Subcutaneous adipose tissue (tissue), 4 donors: Measurements from ENCODE around the gene PAAF1. TPM values are rescaled to one million over a fixed set of nuclear protein-coding genes. Genes with fewer than 3 reads are reported as not detected.

ENCODE experiments used
- CTCF ChIP-seq: fragments of 450-650 bp; IDR thresholded peaks from one replicate; pipeline ENCODE4 v1.5.1; 2016; ENCODE audit warnings: low read depth, mild to moderate bottlenecking, control low read depth, antibody characterized with exemption, moderate library complexity
- total RNA-seq, 4 donors: library from RNA; depleted of rRNA; stranded (reverse); fragments of >200 nt; gene quantifications; one replicate each; pipeline ENCODE4 v1.1.0, GENCODE V29; 2016

PAAF1 gene, protein sequence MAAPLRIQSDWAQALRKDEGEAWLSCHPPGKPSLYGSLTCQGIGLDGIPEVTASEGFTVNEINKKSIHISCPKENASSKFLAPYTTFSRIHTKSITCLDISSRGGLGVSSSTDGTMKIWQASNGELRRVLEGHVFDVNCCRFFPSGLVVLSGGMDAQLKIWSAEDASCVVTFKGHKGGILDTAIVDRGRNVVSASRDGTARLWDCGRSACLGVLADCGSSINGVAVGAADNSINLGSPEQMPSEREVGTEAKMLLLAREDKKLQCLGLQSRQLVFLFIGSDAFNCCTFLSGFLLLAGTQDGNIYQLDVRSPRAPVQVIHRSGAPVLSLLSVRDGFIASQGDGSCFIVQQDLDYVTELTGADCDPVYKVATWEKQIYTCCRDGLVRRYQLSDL
- 10 to 100 TPM in 3 of 4 donors, 1 to 10 TPM in 1; 8.2 to 28.4 (median 20.6) TPM for total RNA-seq

DNA sequence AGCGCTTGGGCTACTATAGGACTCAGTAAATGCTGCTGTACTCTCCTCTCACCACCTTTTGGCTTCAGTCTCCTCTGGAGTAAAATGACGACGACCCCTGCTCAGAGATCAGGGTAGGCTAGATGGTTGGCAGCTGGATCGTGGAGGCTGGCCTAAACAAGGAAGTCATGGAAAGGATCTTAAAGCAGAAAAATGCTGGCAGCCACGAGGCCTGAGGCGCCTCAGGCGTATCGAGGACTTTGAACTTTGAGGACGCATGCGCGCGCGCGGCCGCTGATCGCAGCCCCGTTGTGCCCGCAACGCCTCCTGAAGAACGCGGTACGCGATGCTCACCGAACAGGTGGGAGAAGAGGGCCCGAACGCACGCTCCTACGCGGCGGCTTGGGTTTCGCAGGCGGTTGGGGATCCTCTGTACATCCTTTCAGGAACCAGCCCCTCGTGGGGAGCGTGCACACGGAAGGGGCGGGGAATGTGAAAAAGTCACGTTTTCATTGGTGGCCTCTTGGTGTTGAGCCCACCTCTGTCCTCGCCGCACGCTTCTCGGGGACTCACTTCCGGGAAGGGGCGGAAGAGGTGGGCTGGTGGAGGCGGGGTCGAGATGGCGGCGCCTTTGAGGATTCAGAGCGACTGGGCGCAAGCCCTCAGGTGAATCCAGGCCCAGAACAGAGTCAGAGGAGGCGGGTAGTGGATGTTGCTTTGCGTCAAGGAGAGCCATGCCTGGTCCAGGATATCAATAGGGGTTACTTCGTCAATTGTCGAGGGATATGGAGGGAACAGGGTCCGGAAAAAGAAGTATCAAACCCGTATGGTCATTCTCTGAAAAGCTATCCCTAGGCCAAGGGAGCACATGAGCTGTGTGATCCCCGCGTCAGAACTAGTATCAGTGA is at the start of gene PAAF1, which contains the start of gene COA4:
Gene PAAF1, plus strand, starts transcription at position 576 of the 887 bp plus-strand sequence. Its CDS starts 23 bp downstream, at position 599.
Gene COA4, minus strand, starts transcription at position 423 of the 887 bp plus-strand sequence. CDS start 3,468 bp downstream, outside the sequence.
- TF ChIP-seq CTCF, result no peak

GRCh38 chr11:73830261-73830660 is 46.5 kb upstream of the PAAF1 start:
- TF ChIP-seq CTCF, result no peak

DNA sequence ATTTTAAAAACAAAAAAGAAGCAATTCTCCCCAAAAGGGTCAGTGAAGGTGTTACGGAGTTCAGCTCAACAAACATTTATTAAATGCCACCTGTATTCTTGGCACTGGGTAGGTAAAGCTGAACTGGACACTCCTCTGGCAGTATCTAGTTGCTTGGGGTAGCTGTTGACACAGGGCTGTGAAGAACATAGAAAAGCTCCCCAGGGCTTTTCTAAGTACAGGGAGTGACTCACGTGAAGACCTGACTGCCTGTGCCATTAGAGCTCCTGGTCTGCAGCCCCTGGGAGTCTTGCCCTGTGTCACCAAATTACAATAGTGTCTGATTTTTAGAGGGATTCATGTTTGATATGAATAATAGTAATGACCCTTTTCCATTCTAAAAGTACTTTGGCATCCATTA is 43.7 kb upstream of the PAAF1 start:
- no peak for TF ChIP-seq CTCF

DNA sequence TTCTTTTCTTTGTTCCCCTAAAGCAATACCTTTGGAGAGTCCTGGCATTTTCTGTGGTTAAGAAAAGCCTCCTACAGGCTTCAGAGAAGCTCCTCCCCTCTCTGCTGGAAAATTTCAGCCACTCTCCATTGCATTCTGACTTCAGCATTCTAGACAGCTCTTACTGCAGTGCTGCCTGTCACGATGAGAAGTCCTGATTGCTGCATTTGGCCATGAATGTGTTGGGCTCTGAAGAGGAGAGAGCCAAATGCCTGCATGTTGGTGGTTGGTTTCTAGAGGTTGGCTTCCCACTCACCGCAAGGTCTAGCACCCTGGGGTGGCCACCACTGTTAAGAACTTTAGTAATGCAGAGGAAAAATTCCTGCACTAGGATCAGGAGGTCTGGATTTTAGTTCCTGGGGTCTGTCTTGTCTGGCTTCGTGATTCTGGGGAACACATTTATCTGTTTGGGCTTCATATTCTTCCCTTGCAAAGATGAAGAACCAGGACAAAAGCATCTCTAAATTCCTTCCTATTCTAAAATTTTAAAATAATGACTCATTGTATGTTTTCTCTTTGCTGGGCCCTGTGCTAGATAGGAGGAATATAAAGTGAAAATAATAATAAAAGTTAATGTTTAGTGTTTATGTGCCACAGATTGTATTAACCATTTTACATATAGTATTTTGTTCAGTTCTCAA is 38.2 kb upstream of the PAAF1 start:
- TF ChIP-seq CTCF, result no peak

GRCh38 chr11:73839123-73839457 is 37.7 kb upstream of the PAAF1 start:
- no peak for TF ChIP-seq CTCF

DNA sequence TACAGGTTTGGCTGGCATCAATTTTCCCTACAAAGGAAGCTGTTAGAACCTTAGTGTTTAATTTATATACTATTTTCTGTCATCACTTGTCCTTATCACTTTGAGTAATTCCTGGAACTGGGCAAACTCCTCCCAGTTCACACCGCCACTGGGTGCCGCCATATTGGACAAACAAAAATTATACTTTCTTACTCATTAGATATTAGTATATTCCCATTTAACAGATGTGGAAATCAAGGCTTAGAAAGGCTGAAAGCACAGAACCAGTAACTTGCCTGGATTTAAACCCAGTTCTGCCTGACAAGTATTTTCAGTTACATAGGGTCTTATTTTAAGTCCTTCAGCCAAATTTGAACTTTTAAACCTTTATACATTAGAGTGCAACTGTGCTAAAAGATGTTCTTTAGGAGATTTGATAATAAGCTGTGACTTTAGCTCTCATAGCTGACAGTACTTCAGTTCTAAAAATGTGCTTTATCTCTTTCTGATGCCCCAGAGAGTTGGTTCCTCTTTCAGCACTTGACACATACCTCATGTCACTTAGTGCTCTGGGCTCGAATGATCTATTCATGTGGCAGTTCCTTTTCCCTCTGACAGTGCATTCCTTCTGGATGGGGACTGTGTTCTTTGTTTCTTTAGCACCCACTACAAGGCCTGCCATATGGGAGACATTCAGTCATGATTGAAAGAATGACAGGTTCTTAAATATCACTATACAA is 25.6 kb upstream of the PAAF1 start:
- no peak for TF ChIP-seq CTCF
